ENCODE results near the gene RAB11FIP4.

DNA sequence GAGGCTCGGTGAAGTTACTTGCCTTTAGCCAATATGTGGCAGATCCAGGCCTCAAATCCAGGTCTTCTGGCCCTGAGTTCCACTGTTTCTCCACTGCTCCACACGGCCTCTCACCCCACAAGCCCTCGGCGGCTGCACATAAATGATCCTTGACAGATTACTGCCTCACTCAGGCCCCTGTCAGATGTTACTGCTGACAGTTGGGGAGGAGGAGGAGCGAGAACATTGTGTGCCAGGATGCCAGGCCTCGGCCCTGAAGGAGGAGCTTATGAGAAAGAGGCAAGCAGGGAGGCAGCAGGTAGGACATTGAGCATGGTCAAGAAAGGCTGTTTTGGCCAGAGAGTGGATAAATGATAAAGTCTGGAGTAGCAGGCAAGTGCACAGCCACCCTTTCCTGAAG is 88.6 kb downstream of the RAB11FIP4 start:
- TF ChIP-seq BCL11A (IDR thresholded peaks at IDR 0.05; ENCODE audit: low read depth in 2 of 2, low read length in 2 of 2) (no peak), CEBPB (IDR thresholded peaks at IDR 0.05; ENCODE audit: low read depth, low read length) (no peak), SIRT6 (IDR thresholded peaks at IDR 0.05; ENCODE audit: low read length) (no peak), POLR2A (IDR thresholded peaks at IDR 0.05; ENCODE audit: control extremely low read depth in 1 of 2, low read depth in 2 of 2, low read length in 2 of 2) (no peak), TBP (IDR thresholded peaks at IDR 0.05; ENCODE audit: low read depth, low read length) (no peak), EZH2 (IDR thresholded peaks at IDR 0.05; ENCODE audit: low read depth, low read length, severe bottlenecking) (no peak), CHD1 (IDR thresholded peaks at IDR 0.05; ENCODE audit: low read depth, low read length) (no peak), ASH2L (IDR thresholded peaks at IDR 0.05; ENCODE audit: low read length) (no peak), POLR2AphosphoS5 (IDR thresholded peaks at IDR 0.05; ENCODE audit: low read depth, low read length) (no peak), YY1 (IDR thresholded peaks at IDR 0.05; ENCODE audit: low read depth, low read length) (no peak)
- TF ChIP-seq, protein P1, sequence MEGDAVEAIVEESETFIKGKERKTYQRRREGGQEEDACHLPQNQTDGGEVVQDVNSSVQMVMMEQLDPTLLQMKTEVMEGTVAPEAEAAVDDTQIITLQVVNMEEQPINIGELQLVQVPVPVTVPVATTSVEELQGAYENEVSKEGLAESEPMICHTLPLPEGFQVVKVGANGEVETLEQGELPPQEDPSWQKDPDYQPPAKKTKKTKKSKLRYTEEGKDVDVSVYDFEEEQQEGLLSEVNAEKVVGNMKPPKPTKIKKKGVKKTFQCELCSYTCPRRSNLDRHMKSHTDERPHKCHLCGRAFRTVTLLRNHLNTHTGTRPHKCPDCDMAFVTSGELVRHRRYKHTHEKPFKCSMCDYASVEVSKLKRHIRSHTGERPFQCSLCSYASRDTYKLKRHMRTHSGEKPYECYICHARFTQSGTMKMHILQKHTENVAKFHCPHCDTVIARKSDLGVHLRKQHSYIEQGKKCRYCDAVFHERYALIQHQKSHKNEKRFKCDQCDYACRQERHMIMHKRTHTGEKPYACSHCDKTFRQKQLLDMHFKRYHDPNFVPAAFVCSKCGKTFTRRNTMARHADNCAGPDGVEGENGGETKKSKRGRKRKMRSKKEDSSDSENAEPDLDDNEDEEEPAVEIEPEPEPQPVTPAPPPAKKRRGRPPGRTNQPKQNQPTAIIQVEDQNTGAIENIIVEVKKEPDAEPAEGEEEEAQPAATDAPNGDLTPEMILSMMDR (IDR thresholded peaks at IDR 0.05; ENCODE audit: control extremely low read depth in 1 of 3, insufficient read depth in 1 of 3, low read depth in 1 of 3, low read length in 3 of 3): no peak
- TF ChIP-seq, protein P2, sequence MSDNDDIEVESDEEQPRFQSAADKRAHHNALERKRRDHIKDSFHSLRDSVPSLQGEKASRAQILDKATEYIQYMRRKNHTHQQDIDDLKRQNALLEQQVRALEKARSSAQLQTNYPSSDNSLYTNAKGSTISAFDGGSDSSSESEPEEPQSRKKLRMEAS (IDR thresholded peaks at IDR 0.05): no peak
- TF ChIP-seq, protein P3, sequence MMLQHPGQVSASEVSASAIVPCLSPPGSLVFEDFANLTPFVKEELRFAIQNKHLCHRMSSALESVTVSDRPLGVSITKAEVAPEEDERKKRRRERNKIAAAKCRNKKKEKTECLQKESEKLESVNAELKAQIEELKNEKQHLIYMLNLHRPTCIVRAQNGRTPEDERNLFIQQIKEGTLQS (IDR thresholded peaks at IDR 0.05; ENCODE audit: insufficient read depth, low read depth, low read length): no peak
